ENCODE data around the gene ASB1. TPM values are rescaled to one million over a fixed set of nuclear protein-coding genes. Genes with fewer than 3 reads are reported as not detected.

Gene ASB1
- total RNA-seq, 1 experiment from 2014 or later = 46.0 TPM

DNA sequence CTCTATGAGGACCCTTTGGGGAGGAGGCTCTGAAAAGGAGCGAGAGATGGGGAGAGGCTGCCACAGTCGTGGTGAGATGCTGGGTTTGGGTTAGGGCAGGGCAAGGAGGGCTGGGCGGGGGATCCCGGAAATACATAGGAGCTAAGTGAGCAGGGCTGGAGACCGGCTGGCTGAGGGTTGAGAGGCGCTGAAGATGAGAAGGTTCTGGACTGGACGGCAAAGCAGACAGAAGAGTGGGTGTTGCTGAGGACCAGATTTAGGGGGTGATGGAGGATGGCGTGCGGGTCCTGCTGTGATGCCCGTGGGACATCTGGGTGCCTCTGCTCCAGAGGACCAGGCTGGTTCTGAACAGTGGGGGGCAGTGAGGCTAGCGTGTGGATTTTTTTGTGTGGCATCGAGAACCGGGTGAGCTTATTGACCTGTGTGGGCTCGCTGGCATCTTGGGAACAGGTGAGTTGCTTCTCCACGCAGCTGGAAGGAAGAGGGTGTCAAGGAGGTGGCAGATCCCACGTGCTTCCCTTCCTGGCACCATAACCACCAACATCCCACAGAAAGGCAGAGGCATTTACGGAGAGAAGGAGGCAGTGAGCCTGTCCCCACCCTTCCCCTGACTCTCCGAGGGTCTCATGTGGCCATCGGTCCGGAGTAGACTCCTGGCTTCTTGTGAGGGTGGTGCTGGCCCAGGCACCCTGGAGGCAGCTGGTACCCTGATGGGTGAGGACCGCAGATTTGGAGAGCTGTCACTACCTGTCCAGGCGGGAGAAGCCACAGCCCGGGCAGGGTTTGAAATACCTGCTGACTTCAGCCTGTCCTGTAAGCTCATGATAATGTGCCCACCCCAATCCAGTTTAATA is 70.3 kb downstream of the ASB1 start:
- WGBS (ENCODE audit: extremely low coverage, insufficient read length, low lambda C conversion rate) = no CpG with 5 or more reads among the region's 23 CpGs
- peak overlapping the region in 1 of 3 experiments; percentile 9; a peak in 1 of 7 replicates for H3K27ac Mint-ChIP-seq

More for the DNA sequence above, 70.3 kb downstream of the ASB1 start:
- Mint-ChIP-seq H3K4me3 (no peak overlapping the region), H3K9me3 (no peaks in the 10 kb centered on the region), H3K36me3 (ENCODE audit: insufficient read depth in 1 of 3, low read depth in 3 of 3) (no peaks in the 10 kb centered on the region), H3K4me1 (peaks cover 5 to 8% of the 10 kb centered on the region in 2 experiments; a peak in 3 of 4 replicates), H3K27me3 (ENCODE audit: low read depth) (peaks cover 1% of the 10 kb centered on the region)
- H3T11ph ChIP-seq (ENCODE audit: low read length) = no peak overlapping the region
- H2BK12ac ChIP-seq (ENCODE audit: insufficient read length, low read depth, low read length) = no peak overlapping the region
- no peak overlapping the region for H2BK5ac ChIP-seq (ENCODE audit: insufficient read length, low read length)
- no peak overlapping the region for H4K8ac ChIP-seq (replicated peaks; ENCODE audit: insufficient read length, low read depth, low read length)
- no peak overlapping the region; the same call in 1 of the 2 replicates for H3K14ac ChIP-seq (ENCODE audit: insufficient read depth, low read length)
- H3K23me2 ChIP-seq (ENCODE audit: insufficient read length, low read depth, low read length, poor library complexity, severe bottlenecking) = no peaks in the 10 kb centered on the region
- no peak overlapping the region for H3K23ac ChIP-seq (ENCODE audit: insufficient read length, low read depth, low read length)
- H2BK20ac ChIP-seq (ENCODE audit: low read depth, low read length, poor library complexity, severe bottlenecking) = no peak overlapping the region
- H3K56ac ChIP-seq (ENCODE audit: insufficient read length, low read depth, low read length) = no peak overlapping the region
- H3K9ac ChIP-seq (ENCODE audit: extremely low read depth, insufficient read length, low read length) = no peak overlapping the region
- H3K79me2 ChIP-seq (ENCODE audit: insufficient read depth, low read length) = no peaks in the 10 kb centered on the region
- no peak overlapping the region for H3K4ac ChIP-seq (ENCODE audit: low read depth, low read length)
- no peak overlapping the region for H4K91ac ChIP-seq (ENCODE audit: insufficient read length, low read depth, low read length)
- no peaks in the 10 kb centered on the region for H3K9me3 ChIP-seq (ENCODE audit: control insufficient read depth, low read depth, low read length)
- H2BK15ac ChIP-seq (ENCODE audit: low read depth, low read length) = no peak overlapping the region
- no peak overlapping the region for H2AK5ac ChIP-seq (ENCODE audit: insufficient read length, low read length)
- H3K79me1 ChIP-seq (ENCODE audit: insufficient read depth, low read depth, low read length, poor library complexity, severe bottlenecking) = no peaks in the 10 kb centered on the region
- H3K18ac ChIP-seq (ENCODE audit: insufficient read length, low read depth, low read length) = no peak overlapping the region
- no peaks in the 10 kb centered on the region for H3K4me1 ChIP-seq (ENCODE audit: insufficient read depth, low read length)
- H3K27me3 ChIP-seq (ENCODE audit: insufficient read depth, low read length) = no peaks in the 10 kb centered on the region
- H3K27ac ChIP-seq (ENCODE audit: insufficient read length, low read depth, low read length) = no peak overlapping the region
- no peak overlapping the region for H2BK120ac ChIP-seq (ENCODE audit: low read depth, low read length, poor library complexity, severe bottlenecking)
- TF ChIP-seq, protein P1, sequence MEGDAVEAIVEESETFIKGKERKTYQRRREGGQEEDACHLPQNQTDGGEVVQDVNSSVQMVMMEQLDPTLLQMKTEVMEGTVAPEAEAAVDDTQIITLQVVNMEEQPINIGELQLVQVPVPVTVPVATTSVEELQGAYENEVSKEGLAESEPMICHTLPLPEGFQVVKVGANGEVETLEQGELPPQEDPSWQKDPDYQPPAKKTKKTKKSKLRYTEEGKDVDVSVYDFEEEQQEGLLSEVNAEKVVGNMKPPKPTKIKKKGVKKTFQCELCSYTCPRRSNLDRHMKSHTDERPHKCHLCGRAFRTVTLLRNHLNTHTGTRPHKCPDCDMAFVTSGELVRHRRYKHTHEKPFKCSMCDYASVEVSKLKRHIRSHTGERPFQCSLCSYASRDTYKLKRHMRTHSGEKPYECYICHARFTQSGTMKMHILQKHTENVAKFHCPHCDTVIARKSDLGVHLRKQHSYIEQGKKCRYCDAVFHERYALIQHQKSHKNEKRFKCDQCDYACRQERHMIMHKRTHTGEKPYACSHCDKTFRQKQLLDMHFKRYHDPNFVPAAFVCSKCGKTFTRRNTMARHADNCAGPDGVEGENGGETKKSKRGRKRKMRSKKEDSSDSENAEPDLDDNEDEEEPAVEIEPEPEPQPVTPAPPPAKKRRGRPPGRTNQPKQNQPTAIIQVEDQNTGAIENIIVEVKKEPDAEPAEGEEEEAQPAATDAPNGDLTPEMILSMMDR (conservative IDR thresholded peaks at IDR 0.05) = no peak
- no peaks in the 10 kb centered on the region for H4K20me1 ChIP-seq (ENCODE audit: control insufficient read depth, insufficient read depth, insufficient read length)
- DNase-seq = peak; percentile 16
- no peak overlapping the region for H3K4me2 ChIP-seq (ENCODE audit: insufficient read depth, insufficient read length, low read length)
- no peak overlapping the region for H2AFZ ChIP-seq (ENCODE audit: low read length)
- no peak overlapping the region for H4K5ac ChIP-seq (ENCODE audit: insufficient read length, low read depth, low read length)
